Activated CD4-positive, alpha-beta T cell treated with anti-CD3 and anti-CD28 coated beads for 36 hours (primary cell): ENCODE measurements around the gene IMPDH2. TPM values are rescaled to one million over a fixed set of nuclear protein-coding genes. Genes with fewer than 3 reads are reported as not detected.
A peak's percentile ranks its signal among the peaks of the same experiment; 100 is the strongest.

ENCODE experiments used
- ATAC-seq: fragments of 200-7000 bp; cut with Tn5 transposase; one replicate; pipeline ENCODE4 v1.10.0; 2021; ENCODE audit warnings: mild to moderate bottlenecking, moderate library complexity
- CTCF ChIA-PET: fragments of 350-600 bp; sonication (Branson Sonifier 250); formaldehyde crosslinking; loops from one replicate; lab custom pipeline; 2021; ENCODE audit warnings: antibody characterized with exemption; lab: Charles Lee
- POLR2A ChIA-PET: fragments of 350-600 bp; sonication (Branson Sonifier 250); formaldehyde crosslinking; loops from one replicate; lab custom pipeline; 2021; ENCODE audit warnings: antibody characterized with exemption, inconsistent platforms; lab: Charles Lee
- DNase-seq: peaks from one replicate; pipeline ENCODE4 v3.0.0-alpha.2; 2020
- H3K27ac Mint-ChIP-seq: one replicate; pipeline ENCODE4 v1.8.0; 2021; ENCODE audit warnings: mixed read lengths
- H3K27me3 Mint-ChIP-seq: one replicate; pipeline ENCODE4 v1.8.0; 2021; ENCODE audit warnings: mixed read lengths
- H3K36me3 Mint-ChIP-seq: one replicate; pipeline ENCODE4 v1.8.0; 2021; ENCODE audit warnings: low read depth, mixed read lengths
- H3K4me1 Mint-ChIP-seq: one replicate; pipeline ENCODE4 v1.8.0; 2021; ENCODE audit warnings: mixed read lengths
- H3K4me3 Mint-ChIP-seq: one replicate; pipeline ENCODE4 v1.8.0; 2021; ENCODE audit warnings: mild to moderate bottlenecking, moderate library complexity, mixed read lengths
- H3K9me3 Mint-ChIP-seq: one replicate; pipeline ENCODE4 v1.8.0; 2021; ENCODE audit warnings: low read depth, mixed read lengths
- intact Hi-C, 2 experiments: fragments of 100-400 bp; cut with DNase I in 1 of 2; cut with micrococcal nuclease in 1 of 2; formaldehyde crosslinking; loops; one replicate each; pipeline versions ENCODE4 v1.14.2 to v1.15.1; 2022 to 2024; cut with DNase I, micrococcal nuclease
- total RNA-seq, 2 experiments: library from RNA; stranded (reverse); gene quantifications; one replicate each; pipeline ENCODE4 v1.2.3, GENCODE V29; 2021

Gene IMPDH2
- 100 to 1,000 TPM; 504 to 515 TPM for total RNA-seq

DNA sequence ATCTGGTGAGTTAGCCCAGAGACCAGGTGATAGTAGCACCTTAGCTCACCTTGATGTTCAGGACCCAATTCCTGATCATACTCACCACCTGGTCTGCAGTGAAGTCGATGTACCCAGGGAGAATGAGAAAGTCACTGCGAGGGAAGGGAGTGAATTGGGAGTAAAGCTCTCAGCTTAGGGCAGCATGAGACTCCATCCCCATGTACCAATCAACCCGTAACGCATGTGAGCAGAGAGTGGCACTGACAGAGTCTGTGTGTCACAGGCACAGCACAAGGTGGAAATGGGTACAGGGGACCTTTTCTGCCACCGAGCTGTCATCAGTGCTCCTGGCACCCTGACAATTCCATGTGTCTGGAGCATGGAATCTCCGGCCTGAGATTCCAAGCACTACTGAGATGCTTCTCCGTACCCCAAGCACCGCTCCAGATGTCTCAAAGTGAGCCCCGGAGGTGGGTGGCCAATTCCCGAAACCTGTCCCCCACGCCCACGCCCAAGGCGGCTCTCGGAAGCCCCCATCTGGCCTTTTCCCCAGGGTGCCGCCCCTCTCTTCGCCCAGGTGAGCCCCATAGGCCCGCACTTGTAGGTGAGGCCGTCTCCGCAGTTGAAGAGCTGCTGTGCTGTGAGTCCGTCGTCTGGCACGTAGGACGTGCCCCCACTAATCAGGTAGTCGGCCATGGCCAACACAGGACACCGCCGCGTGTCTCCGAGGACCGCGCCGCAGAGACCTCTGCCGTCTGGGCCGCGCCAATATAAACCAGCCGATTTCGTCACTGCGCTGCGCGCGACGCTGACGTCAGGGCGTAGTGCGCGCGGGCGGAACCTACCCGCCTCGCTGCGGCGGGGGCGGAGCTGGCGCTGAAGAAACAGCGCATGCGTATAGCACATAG, at the start of gene IMPDH2:
Gene IMPDH2 (minus strand): TSS at position 726 of the 890 bp plus-strand sequence. CDS start 48 bp downstream, at position 678.
- DNase-seq (peak; percentile 96), ATAC-seq (peak; percentile 93)
- ChIA-PET CTCF (interaction anchor here (0.5 to 2.2 kb wide), 8 partner anchors 8 to 597 kb away, joined by 3 to 10 read pairs (median 3); partner anchors contain the start of genes QRICH1 and WDR6), POLR2A (interaction anchor here (0.6 to 1.8 kb wide), 16 partner anchors 8 to 383 kb away, joined by 3 to 26 read pairs (median 5); partner anchors contain the start of genes DALRD3, IP6K2, P4HTM and QRICH1)
- Mint-ChIP-seq H3K4me3 (peak within 1 kb of the TSS; percentile 89), H3K27me3 (no peaks in the 10 kb centered on the region), H3K4me1 (peaks cover 53% of the 10 kb centered on the region), H3K27ac (peak within 1 kb of the TSS; percentile 97), H3K9me3 (no peaks in the 10 kb centered on the region), H3K36me3 (peaks cover 68% of the 10 kb centered on the region)
- intact Hi-C loops = loop anchor here (1.0 to 10.0 kb wide), 13 partner anchors 8 to 1554 kb away; partner anchors contain the start of genes AMT (in 1 of the 2), ARIH2 (in 1 of the 2), DAG1 (in 1 of the 2) and NICN1 (in 1 of the 2)

- intact Hi-C loops = no loop called here
- H3K9me3 Mint-ChIP-seq = no peaks in the 10 kb centered on the region
- CTCF ChIA-PET = no interaction called here
- POLR2A ChIA-PET = no interaction called here
- H3K4me1 Mint-ChIP-seq = peaks cover 11% of the 10 kb centered on the region
- H3K4me3 Mint-ChIP-seq = no peak overlapping the region
- DNase-seq = no peak
- no peak overlapping the region for H3K27ac Mint-ChIP-seq
- peaks cover 41% of the 10 kb centered on the region for H3K36me3 Mint-ChIP-seq
- ATAC-seq = no peak
- H3K27me3 Mint-ChIP-seq = no peaks in the 10 kb centered on the region
These were observed 47.4 kb upstream of the IMPDH2 start for GRCh38 chr3:49076646-49077045.

DNA sequence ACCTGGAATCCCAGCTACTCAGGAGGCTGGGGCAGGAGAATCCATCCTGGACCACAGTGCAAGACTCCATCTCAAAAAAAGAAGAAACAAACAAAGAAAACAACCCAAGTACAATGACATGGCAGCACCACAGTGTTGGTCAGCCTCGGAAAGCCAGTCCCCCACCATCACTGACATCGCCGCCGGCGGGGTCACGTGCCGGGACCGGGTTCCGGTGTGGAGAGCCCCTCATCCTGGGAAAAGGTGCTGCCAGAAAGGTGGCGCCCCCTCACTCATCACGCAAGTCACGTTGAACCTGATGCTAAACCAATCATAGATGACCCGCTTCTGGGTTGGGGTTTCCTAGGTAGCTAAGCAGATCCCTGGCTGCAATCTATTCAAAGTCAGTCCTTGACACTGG, 46.9 kb upstream of the IMPDH2 start:
- Mint-ChIP-seq H3K9me3 (no peaks in the 10 kb centered on the region), H3K4me1 (peaks cover 7% of the 10 kb centered on the region), H3K36me3 (peaks cover 45% of the 10 kb centered on the region), H3K27ac (no peak overlapping the region), H3K27me3 (no peaks in the 10 kb centered on the region), H3K4me3 (no peak overlapping the region)
- intact Hi-C loops = no loop called here
- ATAC-seq (no peak), DNase-seq (no peak)
- ChIA-PET POLR2A (no interaction called here), CTCF (no interaction called here)

- intact Hi-C loops = no loop called here
- POLR2A ChIA-PET = no interaction called here
- CTCF ChIA-PET = interaction anchor here (1.3 kb wide), 1 partner anchor 22 kb away, joined by 3 read pairs; no protein-coding TSS in a partner anchor
These were observed 28.8 kb upstream of the IMPDH2 start for GRCh38 chr3:49058011-49058410.

DNA sequence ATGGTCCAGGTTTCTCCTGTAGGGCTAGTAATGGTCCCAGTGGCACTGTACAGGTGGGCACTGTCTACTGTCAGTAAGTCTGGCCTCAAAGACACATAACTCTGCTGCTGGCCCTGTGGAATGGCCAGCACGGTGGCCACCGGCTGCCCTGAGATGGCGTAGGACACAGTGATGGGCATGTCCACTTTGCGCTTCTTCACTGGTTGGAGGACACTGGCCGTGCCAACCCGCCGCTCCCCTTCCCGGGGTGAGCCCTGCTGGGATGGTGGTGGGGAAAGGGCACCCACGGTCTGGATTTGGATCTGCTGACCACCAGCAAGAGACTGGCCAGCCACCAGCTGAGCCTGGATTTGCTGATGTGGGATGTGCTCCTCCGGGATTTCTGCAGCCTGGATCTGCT, 28.1 kb upstream of the IMPDH2 start:
- Mint-ChIP-seq H3K36me3 (peaks cover 31% of the 10 kb centered on the region), H3K9me3 (no peaks in the 10 kb centered on the region), H3K4me3 (no peak overlapping the region), H3K27me3 (no peaks in the 10 kb centered on the region), H3K4me1 (no peaks in the 10 kb centered on the region), H3K27ac (no peak overlapping the region)
- ATAC-seq = no peak
- intact Hi-C loops = no loop called here
- POLR2A ChIA-PET = no interaction called here
- DNase-seq = no peak
- CTCF ChIA-PET = interaction anchor here (1.3 kb wide), 1 partner anchor 21 kb away, joined by 3 read pairs; no protein-coding TSS in a partner anchor

More at GRCh38 chr3:49058011-49058410, 28.8 kb upstream of the IMPDH2 start:
- peaks cover 28% of the 10 kb centered on the region for H3K36me3 Mint-ChIP-seq
- H3K27ac Mint-ChIP-seq = no peak overlapping the region
- H3K9me3 Mint-ChIP-seq = no peaks in the 10 kb centered on the region
- ATAC-seq (no peak), DNase-seq (no peak)
- no peaks in the 10 kb centered on the region for H3K27me3 Mint-ChIP-seq
- no peaks in the 10 kb centered on the region for H3K4me1 Mint-ChIP-seq
- no peak overlapping the region for H3K4me3 Mint-ChIP-seq

- no peak for ATAC-seq
- CTCF ChIA-PET = interaction anchor here (0.8 kb wide), 1 partner anchor 63 kb away, joined by 4 read pairs; no protein-coding TSS in a partner anchor
These were observed 25.2 kb upstream of the IMPDH2 start for GRCh38 chr3:49054344-49054862.

GRCh38 chr3:49053543-49053942, 24.3 kb upstream of the IMPDH2 start:
- Mint-ChIP-seq H3K27ac (no peak overlapping the region), H3K9me3 (no peaks in the 10 kb centered on the region), H3K4me3 (no peak overlapping the region), H3K4me1 (peaks cover 2% of the 10 kb centered on the region), H3K27me3 (no peaks in the 10 kb centered on the region), H3K36me3 (peaks cover 49% of the 10 kb centered on the region)
- DNase-seq = no peak
- ATAC-seq = no peak
- POLR2A ChIA-PET = no interaction called here
- CTCF ChIA-PET = interaction anchor here (0.7 to 0.8 kb wide), 2 partner anchors 9 to 62 kb away, joined by 4 read pairs; no protein-coding TSS in a partner anchor
- intact Hi-C loops = no loop called here

More at GRCh38 chr3:49054344-49054862, 25.2 kb upstream of the IMPDH2 start:
- no peak overlapping the region for H3K27ac Mint-ChIP-seq
- POLR2A ChIA-PET = no interaction called here
- no peaks in the 10 kb centered on the region for H3K27me3 Mint-ChIP-seq
- no peak for DNase-seq
- intact Hi-C loops = no loop called here
- peaks cover 45% of the 10 kb centered on the region for H3K36me3 Mint-ChIP-seq
- peaks cover 2% of the 10 kb centered on the region for H3K4me1 Mint-ChIP-seq
- no peak overlapping the region for H3K4me3 Mint-ChIP-seq
- no peaks in the 10 kb centered on the region for H3K9me3 Mint-ChIP-seq

GRCh38 chr3:49035281-49035680, 6.1 kb upstream of the IMPDH2 start:
- ChIA-PET CTCF (interaction anchor here (0.8 kb wide), 1 partner anchor 24 kb away, joined by 3 read pairs; no protein-coding TSS in a partner anchor), POLR2A (no interaction called here)
- H3K4me3 Mint-ChIP-seq = no peak overlapping the region
- H3K27me3 Mint-ChIP-seq = no peaks in the 10 kb centered on the region
- no peak for DNase-seq
- H3K27ac Mint-ChIP-seq = no peak overlapping the region
- H3K4me1 Mint-ChIP-seq = no peaks in the 10 kb centered on the region
- no peak for ATAC-seq
- intact Hi-C loops = no loop called here
- H3K9me3 Mint-ChIP-seq = no peaks in the 10 kb centered on the region
- peaks cover 27% of the 10 kb centered on the region for H3K36me3 Mint-ChIP-seq

- H3K4me1 Mint-ChIP-seq = peaks cover 4% of the 10 kb centered on the region
- no peaks in the 10 kb centered on the region for H3K9me3 Mint-ChIP-seq
- DNase-seq (no peak), ATAC-seq (no peak)
- H3K36me3 Mint-ChIP-seq = peaks cover 29% of the 10 kb centered on the region
- CTCF ChIA-PET = interaction anchor here (0.6 to 1.0 kb wide), 3 partner anchors 21 to 105 kb away, joined by 3 read pairs; no protein-coding TSS in a partner anchor
- H3K27ac Mint-ChIP-seq = no peak overlapping the region
- no peak overlapping the region for H3K4me3 Mint-ChIP-seq
- intact Hi-C loops = no loop called here
- no peaks in the 10 kb centered on the region for H3K27me3 Mint-ChIP-seq
- POLR2A ChIA-PET = no interaction called here
These were observed 5.5 kb upstream of the IMPDH2 start for GRCh38 chr3:49034650-49035049.

DNA sequence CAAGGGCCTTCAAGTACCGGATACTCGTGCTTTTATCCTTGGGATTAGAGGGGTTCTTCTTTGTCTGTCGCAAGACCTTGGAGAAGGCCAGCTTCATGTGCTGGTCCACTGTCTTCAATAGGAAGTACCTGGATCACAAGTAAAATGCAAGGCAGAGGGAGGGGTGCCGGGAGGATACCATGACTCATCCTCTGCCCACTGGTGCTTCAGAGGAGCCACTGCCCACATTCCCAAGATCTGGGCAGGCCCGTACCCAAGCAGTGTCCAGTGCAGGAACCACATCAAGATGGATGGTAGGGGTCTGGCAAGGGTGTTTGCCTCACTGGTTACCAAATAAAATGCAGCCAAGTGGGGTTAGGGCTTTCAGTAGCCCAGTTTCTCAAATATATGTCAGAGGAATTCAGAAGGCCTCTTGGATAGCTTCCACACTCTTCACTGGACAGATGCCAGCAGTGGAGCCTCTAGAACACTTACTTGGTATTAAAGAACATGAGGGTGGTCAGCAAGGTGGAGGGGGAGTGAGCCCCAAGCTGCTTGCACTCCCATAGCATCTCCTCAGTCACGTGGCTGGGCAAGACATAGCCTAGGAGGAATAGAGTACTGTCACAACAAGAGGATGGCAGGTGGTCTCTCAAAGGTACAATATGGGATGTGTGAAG, 3.6 kb upstream of the IMPDH2 start:
- no peak for DNase-seq
- POLR2A ChIA-PET = no interaction called here

GRCh38 chr3:49030321-49030720, 1.1 kb upstream of the IMPDH2 start:
- Mint-ChIP-seq H3K9me3 (no peaks in the 10 kb centered on the region), H3K36me3 (peaks cover 58% of the 10 kb centered on the region), H3K27ac (peak overlapping the region; percentile 10), H3K4me3 (no peak overlapping the region), H3K27me3 (no peaks in the 10 kb centered on the region), H3K4me1 (peaks cover 39% of the 10 kb centered on the region)
- intact Hi-C loops = no loop called here
- ChIA-PET POLR2A (interaction anchor here (0.6 kb wide), 1 partner anchor 330 kb away, joined by 3 read pairs; no protein-coding TSS in a partner anchor), CTCF (no interaction called here)
- DNase-seq (no peak), ATAC-seq (no peak)

More for the DNA sequence above, 3.6 kb upstream of the IMPDH2 start:
- ATAC-seq = no peak
- H3K36me3 Mint-ChIP-seq = peaks cover 43% of the 10 kb centered on the region
- no peaks in the 10 kb centered on the region for H3K9me3 Mint-ChIP-seq
- H3K4me3 Mint-ChIP-seq = no peak overlapping the region
- CTCF ChIA-PET = no interaction called here
- no peaks in the 10 kb centered on the region for H3K27me3 Mint-ChIP-seq
- no peak overlapping the region for H3K27ac Mint-ChIP-seq
- H3K4me1 Mint-ChIP-seq = peaks cover 15% of the 10 kb centered on the region
- intact Hi-C loops = no loop called here
